ENCODE results near the gene TBCCD1.
A peak's percentile ranks its signal among the peaks of the same experiment; 100 is the strongest.

DNA sequence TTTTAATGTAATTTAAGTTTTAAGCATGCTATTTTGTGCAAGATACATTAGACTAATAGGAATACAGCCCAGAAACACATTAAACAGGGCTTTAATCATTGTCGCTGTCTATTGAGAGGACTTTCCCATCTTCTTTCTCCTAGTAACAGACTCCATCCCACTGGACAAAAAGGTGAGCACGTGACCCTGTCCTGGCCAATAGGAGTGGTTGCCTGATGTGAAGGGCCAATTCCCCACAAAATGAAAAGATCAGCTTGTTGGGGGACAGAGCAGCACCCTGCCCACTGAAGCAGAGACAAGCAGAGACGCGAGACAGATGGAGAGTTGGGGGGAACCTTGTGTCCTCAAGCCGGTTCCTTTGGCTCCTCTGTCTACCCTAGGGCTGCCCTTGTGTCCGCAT, 44.1 kb downstream of the TBCCD1 start:
- TF ChIP-seq RAD21 (IDR thresholded peaks at IDR 0.05; ENCODE audit: low read depth), result no peak
- TF ChIP-seq EP300 (IDR thresholded peaks at IDR 0.05; ENCODE audit: borderline replicate concordance), result no peak
- peak; percentile 68 for TF ChIP-seq USF1 (IDR thresholded peaks at IDR 0.05)
- TF ChIP-seq MAX (IDR thresholded peaks at IDR 0.05), result no peak
- TF ChIP-seq EGR1 (IDR thresholded peaks at IDR 0.05), result no peak
- TF ChIP-seq TEAD4 (IDR thresholded peaks at IDR 0.05), result no peak
- TF ChIP-seq FOXM1 (IDR thresholded peaks at IDR 0.05; ENCODE audit: borderline replicate concordance, low read depth), result no peak
- no peak for TF ChIP-seq REST (IDR thresholded peaks at IDR 0.05; ENCODE audit: low read depth)
- no peak for TF ChIP-seq YY1 (IDR thresholded peaks at IDR 0.05; ENCODE audit: low read depth)

All from Ishikawa (cell line).